Astrocyte of the hippocampus (primary cell): ENCODE measurements around the gene ATP6V1F.

ENCODE experiments used
- DNase-seq: peaks from one replicate; pipeline ENCODE4 v3.0.0; 2011; ENCODE audit warnings: low read depth, low spot score

ATP6V1F gene, protein sequence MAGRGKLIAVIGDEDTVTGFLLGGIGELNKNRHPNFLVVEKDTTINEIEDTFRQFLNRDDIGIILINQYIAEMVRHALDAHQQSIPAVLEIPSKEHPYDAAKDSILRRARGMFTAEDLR

DNA sequence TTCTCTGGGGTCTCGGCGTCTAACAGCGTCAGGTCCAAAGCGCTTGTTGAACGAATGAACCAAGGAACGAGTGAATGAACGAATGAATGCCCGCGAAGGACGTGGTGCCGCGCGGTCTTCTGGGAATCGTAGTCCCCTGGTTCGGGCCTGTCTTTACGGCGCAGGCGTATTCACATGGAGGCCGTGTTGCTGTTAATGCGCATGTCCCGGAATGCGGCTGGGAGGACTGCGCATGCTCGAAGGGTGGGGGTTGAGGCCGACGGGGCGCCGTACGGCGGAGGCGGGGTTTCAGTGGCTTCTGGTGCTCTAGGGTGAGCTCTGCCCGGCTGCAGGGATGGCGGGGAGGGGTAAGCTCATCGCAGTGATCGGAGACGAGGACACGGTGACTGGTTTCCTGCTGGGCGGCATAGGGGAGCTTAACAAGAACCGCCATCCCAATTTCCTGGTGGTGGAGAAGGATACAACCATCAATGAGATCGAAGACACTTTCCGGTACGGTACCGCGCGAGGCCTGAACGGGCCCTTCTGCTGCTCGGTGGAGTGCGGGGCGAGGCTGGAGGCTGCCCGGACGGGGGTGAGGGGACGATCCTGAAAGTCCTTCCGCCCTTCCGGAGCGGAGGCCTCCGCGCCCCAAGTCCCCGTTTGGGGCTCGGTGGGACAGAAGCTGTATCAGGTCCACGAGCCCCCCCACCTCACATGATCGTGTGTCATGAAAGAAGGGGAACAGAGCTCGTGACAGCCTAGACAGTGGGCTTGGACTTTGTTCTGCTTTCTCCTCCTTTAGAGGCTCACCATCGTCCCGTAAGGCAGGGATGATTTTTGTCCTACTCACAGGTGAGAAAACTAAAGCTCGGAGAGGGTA lies at the start of gene ATP6V1F:
Gene ATP6V1F, plus strand, starts transcription at position 286 of the 862 bp plus-strand sequence. Its CDS starts 49 bp downstream, at position 335.
- peak; percentile 99 for DNase-seq

DNA sequence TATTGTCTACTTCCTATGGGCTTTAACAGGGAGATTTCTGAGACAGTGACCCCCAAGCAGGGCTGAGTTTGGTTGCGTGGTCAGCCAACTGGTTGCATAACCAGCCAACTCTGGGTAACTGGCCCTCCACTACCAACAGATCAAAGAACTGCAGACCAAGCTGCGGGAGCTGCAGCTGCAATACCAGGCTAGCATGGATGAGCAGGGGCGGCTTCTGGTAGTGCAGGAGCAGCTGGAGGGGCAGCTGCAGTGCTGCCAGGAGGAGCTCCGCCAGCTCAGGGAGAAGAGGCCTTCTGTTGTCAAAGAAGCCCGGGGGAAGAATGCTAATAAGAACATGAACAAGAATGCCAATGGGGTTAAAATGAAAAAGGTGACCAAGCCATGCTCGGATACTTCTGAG lies 48.2 kb upstream of the ATP6V1F start:
- no peak for DNase-seq

DNA sequence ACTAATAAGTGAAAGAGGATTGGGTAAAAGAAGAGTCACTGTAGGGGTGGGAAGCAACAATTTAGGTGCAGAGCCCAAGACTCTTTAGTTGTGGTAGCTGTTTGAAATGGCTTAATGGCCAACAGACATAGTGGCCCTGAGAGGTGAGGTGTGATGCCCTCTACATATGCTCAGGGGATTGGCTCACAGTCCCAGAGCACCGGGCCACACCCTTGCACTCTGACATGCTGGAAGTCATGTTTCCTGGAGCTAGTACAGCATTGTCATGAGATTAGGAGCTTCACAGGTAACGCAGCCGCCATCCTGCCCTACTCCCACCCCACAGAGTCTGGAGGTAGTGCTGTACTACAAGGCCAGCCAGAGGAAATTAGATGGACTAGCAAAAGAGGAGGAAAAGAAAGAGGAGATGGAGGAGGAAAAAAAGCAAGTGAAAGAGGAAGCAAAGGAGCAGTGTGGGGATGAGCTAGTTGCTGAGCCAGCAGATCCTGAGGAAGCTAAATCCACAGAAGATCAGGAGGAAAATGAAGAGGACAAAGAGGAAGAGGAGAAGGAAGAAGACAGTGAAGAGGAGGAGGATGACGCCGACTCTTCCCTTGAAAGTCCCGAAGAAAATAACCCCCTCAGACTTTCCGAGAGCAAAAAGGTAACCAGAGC lies 47.2 kb upstream of the ATP6V1F start:
- DNase-seq: no peak

DNA sequence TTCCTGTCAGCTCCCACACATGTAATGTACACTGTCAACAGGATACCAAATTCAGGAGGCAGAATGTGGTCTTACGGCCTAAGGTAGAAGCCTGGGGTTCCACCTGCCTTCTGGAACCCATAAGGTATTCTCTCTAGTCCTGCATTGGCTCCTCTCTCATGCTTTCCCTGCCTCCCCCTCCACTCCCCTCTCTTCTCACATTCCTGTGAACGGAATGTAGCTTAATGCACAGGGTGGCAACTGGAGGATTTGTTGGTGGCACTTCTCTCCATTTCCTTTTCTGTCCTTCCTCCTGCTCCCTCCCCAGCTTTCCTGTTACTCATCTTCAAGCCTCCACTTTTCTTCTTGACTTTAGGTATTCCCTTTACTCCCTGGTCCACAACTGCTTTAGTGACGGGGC lies 44.0 kb upstream of the ATP6V1F start:
- DNase-seq: no peak

DNA sequence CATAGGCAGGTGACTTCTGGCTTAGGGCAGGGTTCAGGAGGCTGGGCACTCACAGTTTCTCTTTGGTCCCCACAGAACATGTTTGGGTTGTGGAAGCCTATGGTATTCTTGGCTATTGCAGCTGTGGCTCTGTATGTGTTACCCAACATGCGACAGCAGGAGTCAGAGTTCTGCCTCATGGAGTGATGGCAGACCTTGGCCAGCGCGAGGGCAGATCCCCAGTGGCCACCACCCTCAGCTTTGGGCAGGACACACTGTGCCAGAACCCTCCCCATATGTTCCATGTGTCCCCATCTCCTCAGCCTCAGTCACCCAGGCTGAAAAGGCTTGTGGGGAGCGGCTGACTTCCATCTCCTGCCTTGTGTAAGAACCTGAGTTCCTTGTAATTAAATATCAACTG lies 40.9 kb upstream of the ATP6V1F start:
- no peak for DNase-seq

DNA sequence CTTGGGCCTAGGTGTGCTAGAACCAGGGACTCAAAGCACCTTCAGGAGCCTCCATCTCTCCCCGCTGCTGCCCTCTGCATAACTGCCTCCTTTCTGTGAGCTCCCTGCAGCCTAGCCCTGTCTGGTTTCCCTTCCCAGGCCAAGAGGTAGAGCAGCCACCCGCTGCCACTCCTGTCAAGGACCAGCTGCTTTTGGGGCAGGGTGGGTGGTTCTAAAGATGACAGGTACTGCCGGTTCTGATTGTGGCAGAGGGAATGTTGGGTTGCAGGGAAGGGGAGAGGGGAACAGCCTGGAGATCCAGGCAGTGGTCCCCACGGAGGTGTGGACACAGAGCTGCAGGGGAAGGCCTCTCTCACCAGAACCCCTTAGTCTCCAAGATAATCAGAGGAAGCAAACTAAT lies 36.1 kb upstream of the ATP6V1F start:
- no peak for DNase-seq

DNA sequence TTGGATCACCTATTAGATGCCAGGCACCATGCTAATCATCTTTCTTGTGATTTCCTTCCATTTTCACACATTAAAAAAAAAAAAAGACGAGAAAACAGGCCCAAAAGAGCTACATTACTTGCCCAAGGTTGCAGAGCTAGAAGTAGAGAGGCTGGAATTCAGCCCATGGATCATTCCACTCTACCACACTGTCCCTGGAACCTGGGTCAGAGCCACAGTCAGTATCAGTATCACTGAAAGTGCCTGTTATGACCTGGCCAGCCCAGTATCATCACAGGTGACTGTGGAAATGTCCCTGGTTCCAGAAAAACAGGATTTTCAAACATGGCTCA lies 35.8 kb upstream of the ATP6V1F start:
- DNase-seq: no peak

DNA sequence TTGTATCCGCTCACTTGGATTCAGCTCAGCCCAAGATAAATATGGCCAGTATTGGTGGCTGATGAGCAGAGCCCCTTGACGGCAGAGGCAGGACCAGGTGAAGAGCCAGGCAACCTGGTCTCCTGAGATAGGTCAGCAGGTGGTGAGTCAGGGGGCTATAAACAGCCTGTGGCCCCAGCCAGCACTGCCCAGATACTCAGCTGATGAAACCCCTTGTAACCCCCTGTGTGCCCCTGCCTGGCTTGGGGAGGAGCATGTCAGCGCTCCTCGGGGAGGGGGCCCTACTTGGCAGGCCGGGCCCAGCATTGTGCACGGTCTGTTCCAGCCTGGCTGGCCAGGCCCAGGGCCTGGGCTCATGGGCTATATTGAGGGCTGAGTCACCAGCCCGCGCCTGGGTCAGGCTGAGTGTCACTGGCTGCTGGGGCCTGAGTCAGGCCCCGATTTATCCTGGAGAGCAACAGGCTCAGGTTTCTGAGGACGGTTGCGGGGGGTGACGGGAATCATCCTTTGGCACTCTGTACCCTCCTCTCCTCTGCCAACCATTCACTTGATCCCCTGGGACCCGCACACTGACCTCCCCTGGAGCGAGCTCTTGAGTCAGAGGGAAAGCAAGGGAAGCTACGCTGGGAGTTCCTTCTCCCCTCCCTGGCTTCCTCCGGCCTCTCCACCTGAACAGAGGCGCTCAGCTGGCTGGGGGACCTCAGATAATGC lies 35.3 kb upstream of the ATP6V1F start:
- DNase-seq: peak; percentile 85

DNA sequence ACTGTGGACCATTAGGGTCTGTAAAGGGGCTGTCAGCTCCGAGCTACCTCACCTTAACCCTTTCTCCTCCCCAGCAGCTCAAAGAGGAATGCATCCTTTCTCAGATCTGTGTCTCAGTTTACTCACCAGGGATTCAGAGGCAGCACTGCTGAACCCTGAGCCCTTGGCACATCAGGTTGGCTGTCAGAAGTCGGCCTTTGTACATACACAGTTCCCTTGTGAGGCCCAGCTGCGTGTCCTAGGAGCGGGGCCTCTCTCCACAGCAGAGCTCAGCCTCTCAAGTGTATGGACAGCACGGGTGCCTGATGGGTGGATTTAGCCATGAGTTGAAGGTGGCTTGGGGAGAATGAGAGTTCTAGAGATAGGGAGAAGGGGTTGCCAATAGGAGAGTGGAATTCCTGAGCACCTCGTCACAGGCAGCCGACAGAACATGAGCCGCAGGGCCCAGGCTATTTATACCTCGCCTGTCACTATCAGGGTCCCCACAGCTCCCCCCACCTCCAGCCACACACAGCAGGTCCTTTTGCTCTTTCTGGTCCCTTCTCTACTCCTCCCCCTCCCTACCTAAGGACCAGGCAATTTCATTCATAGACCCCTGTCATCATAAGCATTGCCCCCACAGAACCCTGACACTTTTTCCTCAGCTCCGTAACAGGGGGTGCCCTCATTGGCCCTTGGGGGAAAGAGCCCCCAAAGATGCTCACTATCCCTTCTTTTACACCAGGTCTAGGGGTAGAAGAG lies 34.5 kb upstream of the ATP6V1F start:
- peak; percentile 90 for DNase-seq

DNA sequence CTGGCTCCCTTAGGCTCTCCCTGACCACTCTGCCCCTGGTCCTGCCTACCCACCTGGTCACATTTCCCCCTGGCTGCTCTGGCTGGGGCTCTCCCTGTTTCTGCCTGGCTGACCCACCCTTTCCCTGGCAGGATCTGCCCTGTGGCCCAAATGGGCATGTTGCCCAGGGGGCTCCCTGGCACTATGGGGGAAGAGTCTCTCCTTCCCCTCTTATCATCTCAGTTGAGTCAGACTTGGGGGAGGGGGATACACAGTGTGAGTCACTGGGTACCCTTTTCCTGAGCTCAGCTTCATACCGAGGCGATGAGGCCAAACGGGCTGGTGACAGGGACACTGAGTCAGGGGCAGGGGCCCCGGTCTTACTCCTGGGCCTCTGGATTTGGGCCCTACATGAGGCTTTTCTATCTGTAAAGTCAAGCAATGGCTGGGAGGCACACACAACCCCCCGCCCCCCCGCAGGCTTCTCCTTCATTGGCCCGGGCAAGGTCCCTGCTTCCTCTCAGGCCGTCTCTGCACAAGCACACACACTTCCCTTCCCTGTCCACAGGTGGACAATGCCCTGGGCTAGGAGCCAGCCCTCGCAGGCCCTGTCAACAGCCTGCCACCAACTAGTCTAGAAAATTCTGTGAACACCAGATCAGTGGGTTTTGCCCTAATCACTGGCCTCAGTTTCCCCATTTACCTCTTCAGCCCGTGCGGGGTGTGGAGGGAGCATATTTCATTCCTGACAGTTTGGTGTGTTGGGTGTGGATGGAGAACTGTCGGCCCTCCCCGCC lies 33.1 kb upstream of the ATP6V1F start:
- DNase-seq: peak; percentile 84

DNA sequence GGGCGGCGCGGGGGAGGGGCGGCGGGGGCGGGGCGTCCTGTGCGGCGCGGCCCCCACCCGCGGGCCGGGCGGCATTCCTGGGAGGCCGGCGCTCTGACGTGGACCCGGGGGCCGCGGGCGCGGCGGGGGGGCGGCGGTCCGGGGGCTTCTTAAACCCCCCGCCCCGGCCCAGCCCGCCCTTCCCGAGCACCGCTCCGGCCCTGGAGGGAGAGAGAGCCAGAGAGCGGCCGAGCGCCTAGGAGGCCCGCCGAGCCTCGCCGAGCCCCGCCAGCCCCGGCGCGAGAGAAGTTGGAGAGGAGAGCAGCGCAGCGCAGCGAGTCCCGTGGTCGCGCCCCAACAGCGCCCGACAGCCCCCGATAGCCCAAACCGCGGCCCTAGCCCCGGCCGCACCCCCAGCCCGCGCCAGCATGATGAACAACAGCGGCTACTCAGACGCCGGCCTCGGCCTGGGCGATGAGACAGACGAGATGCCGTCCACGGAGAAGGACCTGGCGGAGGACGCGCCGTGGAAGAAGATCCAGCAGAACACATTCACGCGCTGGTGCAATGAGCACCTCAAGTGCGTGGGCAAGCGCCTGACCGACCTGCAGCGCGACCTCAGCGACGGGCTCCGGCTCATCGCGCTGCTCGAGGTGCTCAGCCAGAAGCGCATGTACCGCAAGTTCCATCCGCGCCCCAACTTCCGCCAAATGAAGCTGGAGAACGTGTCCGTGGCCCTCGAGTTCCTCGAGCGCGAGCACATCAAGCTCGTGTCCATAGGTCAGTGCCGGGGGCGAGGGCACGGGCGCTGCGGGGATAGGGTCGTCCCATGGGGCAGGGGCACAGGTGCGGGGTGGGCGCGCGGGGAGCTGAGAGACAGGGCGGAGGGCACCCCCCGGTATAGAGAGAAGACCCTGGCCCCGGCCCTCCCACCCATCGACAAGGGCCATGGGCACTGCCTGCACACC lies 32.2 kb upstream of the ATP6V1F start, which contains the start of gene FLNC:
Gene FLNC, plus strand, starts transcription at position 176 of the 947 bp plus-strand sequence. Its CDS starts 232 bp downstream, at position 408.
- DNase-seq: peak; percentile 91

DNA sequence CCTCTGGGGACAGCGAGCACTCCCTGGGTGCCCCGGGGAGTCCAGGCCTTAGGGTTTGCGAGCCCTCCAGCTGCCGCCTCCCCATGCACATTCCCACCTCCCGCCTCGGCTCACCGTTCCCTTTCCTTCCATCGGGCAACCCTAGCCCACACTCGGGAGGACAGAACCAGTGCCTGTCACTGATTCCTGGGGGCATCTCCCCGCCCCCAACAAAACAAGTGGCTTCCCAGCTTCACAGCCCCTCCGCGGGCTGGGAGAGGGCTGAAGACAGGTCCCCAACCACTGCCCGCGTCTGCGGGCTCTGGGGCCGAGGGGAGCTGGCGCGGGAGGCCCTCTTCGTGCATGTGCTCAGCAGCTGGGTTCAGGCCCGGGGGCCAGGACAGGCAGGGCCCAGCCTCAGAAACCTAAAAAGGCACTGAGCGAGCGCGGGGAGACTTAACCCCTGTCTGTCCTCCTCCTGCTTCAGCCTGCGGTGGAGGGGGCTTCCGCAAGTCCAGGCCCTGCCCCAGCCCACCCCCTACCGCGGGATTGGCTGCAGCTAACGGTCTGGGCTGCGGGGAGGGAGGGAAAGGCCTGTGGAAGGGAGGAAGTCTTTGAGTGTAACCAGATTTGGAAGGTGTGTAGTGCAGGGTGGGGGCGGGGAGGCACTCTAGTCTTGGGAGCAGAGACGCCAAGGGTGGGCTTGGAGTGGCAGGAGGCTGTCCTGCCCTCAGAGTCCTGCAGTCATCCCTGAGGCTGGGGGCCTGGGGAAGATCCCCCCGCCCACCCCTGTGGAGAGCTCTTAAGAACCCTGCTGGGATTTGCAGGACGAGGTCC lies 31.3 kb upstream of the ATP6V1F start:
- peak; percentile 89 for DNase-seq

DNA sequence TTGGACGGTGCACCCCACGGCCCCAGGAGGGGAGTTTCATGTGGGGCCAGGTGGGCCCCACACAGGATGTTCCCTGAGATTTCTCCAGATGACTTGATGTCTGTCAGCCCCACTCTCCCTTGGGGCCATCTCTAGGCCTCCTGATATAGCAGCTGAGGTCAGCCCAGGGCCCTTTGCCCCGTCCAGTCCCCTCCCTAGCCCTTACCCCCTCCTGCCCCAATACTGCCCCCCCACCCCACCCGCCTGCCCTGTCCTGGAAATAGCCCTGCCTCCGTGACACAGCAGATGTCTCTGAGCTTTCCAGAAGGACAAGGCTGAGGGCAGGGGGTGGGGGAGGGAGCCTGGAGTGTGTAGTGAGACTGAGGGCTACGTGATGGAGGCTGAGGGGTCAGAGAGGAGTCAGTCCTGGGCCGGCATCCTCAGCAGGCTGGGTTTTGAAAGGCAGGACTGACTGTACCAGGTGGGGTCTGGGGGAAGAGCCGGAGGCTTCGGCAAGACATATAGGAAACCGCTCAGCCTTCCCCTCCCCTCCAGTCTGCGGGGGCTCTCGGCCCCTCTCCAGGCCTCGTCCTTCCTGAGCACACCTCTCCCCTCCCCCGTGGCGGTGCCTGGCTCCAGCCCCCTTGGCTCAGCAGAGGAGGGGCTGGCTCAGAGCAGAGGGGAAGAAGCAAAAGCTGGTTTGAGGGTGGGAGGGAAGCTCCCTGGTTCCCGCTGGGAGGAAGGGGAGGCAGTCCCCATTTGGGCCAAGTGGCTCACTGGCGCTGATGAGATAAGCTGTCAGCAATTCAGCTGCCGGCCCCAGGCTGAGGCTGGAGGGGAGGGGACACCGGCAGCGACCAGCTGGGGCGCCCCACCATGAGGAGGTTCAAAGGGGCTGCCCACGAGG lies 30.4 kb upstream of the ATP6V1F start:
- DNase-seq: peak; percentile 72

DNA sequence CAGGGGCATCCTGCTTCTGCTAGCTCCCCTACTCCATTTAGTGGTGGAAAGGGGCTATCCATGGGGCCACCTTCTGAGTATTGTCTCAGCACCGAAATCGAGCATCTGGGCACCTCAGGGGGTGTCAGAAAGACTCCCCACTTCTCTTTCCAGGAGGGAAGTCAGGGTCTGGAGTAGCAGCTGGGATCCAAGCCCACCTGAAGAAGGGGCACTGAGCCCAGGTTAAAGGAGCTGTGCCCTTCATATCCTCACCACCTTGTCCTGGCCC lies 29.8 kb upstream of the ATP6V1F start:
- DNase-seq: no peak

DNA sequence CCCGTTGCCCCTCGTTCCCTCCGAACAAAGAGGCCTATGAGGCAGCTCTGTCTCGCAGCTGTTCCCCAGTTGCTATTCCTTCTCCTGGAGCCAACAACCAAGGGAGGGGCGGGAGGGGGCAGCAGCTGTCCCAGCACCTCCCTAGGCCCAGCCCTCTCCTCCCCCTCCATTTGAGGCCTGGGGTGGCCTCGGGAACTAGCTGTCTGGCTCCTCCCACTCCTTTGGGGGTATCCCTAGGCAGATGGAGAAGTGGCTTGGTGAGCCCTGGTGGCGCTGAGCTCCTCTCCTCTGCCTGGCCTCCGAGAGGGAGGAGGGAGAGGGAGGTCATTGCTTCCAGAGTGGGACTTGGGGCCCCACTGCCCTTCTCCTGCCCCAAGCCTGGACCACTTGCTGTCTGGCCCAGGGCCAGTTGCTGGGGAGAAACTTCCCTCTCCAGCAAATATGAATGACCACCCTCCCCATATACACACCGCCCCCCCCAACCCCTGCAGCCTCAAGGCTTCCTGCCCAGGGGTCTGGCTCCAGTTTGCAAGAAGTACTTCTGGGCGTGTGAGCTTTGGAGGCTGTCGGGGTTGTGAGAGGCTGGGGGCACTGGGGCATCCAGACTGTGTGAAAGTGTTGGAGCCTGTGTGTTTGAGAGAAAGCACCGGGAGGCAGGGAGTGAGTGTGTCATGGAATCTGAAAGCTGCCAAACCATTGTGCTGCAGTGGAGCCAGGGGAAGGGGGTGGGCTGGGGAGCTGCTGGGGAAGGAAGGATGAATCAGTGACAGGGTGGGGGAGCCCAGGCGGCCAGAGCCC lies 29.3 kb upstream of the ATP6V1F start:
- DNase-seq: peak; percentile 96

DNA sequence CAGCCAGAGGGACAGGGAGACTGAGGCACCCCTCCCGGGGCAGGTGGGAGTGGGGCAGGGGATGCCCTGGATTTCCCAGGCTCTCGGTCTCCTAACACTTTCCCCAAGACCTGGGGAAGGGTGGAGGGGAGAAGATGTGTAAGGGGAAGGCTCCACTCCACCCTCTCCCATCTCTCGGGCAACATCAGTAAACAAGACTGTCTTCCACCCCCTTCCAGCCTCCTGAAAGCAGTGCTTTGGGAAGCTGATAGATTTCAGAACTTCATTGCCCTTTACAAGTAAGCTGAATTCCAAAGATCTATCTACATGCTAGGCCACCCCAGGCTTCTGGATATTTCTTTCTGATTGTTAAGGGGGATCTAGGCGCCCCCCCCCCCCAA lies 28.7 kb upstream of the ATP6V1F start:
- DNase-seq: no peak

DNA sequence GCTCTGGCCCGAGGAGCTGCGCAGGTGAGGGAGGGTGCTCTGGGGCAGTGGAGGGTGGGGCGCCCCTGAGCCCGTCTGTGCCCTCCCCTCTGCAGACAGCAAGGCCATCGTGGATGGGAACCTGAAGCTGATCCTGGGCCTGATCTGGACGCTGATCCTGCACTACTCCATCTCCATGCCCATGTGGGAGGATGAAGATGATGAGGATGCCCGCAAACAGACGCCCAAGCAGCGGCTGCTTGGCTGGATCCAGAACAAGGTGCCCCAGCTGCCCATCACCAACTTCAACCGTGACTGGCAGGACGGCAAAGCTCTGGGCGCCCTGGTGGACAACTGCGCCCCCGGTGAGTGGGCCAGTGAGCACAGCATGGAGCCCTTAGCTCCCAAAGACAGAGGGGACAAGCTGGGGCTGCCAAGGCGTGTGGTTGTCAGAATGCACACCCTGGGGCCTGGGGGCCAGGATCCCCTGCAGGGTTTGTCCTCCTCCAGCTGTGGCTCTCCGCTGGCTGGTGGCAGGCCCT lies 27.4 kb upstream of the ATP6V1F start:
- DNase-seq: no peak
